ENCODE data around the gene OXER1. TPM values are rescaled to one million over a fixed set of nuclear protein-coding genes. Genes with fewer than 3 reads are reported as not detected.

OXER1 gene
- total RNA-seq, 1 donor from 2014 or later = under 0.01 TPM

DNA sequence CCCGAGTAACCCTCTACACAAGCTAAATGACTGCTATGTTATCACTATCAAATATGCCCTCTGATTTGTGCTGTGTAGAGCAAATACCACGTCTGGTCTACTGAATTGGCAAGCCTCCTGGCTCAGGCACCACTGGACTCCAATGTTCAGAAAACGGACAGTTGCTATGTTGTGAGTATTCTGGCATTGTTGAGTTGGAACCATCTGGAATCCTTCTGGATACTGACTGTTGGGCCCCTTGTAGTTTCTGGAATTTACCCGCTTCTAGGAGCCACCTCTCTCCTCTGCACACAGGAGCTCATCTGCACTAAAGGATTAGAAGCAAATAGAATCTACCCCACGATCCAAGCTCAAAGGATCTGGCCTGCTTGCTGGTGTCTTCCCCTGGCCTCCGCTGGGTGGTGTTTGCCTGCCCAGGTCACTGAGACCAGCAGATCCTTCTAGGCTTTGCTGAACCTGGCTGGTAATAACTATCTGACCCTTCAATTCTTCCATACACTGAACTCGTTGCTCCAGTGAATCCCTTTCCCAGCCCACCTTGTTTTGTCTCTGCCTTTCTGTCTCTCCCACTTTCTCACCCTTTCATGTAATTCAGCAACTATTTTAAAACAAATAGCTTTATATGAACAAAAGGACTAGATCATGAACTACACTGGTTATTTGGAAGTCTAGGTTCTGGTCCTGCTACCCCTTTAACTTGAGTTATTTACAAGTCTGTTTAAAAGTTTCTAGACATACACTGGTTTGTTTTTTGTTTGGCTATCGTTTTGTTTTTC, 30.5 kb upstream of the OXER1 start:
- Histone ChIP-seq H3K4me1 (ENCODE audit: control insufficient read depth in 3 of 3, insufficient read depth in 3 of 3, low read length in 3 of 3) (peaks cover 8 to 13% (median 12%) of the 10 kb centered on the region in 3 donors), H3K4me3 (ENCODE audit: low read length in 3 of 3) (no peak overlapping the region), H3K36me3 (ENCODE audit: control insufficient read depth in 3 of 3, insufficient read depth in 3 of 3, low read length in 3 of 3) (no peaks in the 10 kb centered on the region), H3K9ac (ENCODE audit: low read depth in 1 of 3, low read length in 3 of 3) (no peak overlapping the region), H3K27me3 (ENCODE audit: control insufficient read depth in 3 of 3, insufficient read depth in 3 of 3, low read length in 3 of 3) (peaks cover 3 to 21% (median 4%) of the 10 kb centered on the region in 3 donors), H3K27ac (ENCODE audit: low read depth, low read length) (no peak overlapping the region), H3K9me3 (ENCODE audit: control insufficient read depth in 3 of 3, low read length in 3 of 3) (no peaks in the 10 kb centered on the region)

DNA sequence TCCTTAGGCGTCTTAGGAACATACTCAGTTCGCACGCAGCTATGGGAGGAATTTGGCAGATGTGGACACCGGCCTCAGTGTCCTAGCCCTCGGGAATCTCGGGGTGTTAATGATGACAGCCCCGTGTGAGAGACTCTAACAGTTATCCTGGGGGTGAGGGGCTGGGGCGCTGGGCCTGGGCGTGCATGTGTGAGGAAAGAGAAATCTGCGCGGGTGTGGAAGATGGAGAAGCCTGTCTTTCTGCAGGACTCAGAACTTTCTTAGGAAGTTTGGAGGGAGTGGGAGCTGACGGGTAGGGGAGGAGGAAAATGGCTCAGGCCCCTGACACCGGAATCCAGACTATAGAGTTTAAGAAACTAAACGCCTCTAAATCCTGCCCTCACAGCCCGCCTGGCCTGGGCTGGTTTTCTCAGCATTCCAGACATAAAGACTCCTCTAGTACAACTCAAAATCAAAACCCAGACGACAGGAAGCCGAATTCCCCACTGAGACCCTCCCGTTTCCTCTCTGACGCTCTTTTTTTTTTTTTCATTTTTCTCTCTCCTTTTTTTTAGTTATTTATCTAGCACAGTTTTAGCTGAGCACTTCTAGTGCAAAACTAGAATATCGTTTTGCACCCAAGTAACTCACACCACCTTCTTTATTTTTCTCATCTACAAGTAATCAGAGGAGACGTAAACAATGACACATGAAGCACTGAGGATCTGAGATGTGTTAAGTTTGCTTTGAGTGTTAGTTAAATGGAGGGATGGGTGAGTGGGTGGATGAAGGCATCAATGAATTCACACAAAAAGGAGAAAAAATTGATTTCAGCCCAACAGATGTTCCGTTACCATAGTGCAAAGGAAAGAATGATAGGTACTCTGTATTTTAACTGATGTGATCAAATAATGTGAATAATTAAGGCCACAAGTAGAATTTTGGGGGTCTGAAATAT, 29.7 kb upstream of the OXER1 start:
- Histone ChIP-seq H3K27me3 (ENCODE audit: control insufficient read depth in 3 of 3, insufficient read depth in 3 of 3, low read length in 3 of 3) (peaks cover 3 to 25% (median 4%) of the 10 kb centered on the region in 3 donors), H3K4me1 (ENCODE audit: control insufficient read depth in 3 of 3, insufficient read depth in 3 of 3, low read length in 3 of 3) (peaks cover 8 to 13% (median 12%) of the 10 kb centered on the region in 3 donors), H3K4me3 (ENCODE audit: low read length in 3 of 3) (peak overlapping the region; percentile 59 to 70 (median 67)), H3K9me3 (ENCODE audit: control insufficient read depth in 3 of 3, low read length in 3 of 3) (no peaks in the 10 kb centered on the region), H3K36me3 (ENCODE audit: control insufficient read depth in 3 of 3, insufficient read depth in 3 of 3, low read length in 3 of 3) (no peaks in the 10 kb centered on the region), H3K27ac (ENCODE audit: low read depth, low read length) (peak overlapping the region; percentile 76), H3K9ac (ENCODE audit: low read depth in 1 of 3, low read length in 3 of 3) (peak overlapping the region; percentile 63 to 79 (median 75))

DNA sequence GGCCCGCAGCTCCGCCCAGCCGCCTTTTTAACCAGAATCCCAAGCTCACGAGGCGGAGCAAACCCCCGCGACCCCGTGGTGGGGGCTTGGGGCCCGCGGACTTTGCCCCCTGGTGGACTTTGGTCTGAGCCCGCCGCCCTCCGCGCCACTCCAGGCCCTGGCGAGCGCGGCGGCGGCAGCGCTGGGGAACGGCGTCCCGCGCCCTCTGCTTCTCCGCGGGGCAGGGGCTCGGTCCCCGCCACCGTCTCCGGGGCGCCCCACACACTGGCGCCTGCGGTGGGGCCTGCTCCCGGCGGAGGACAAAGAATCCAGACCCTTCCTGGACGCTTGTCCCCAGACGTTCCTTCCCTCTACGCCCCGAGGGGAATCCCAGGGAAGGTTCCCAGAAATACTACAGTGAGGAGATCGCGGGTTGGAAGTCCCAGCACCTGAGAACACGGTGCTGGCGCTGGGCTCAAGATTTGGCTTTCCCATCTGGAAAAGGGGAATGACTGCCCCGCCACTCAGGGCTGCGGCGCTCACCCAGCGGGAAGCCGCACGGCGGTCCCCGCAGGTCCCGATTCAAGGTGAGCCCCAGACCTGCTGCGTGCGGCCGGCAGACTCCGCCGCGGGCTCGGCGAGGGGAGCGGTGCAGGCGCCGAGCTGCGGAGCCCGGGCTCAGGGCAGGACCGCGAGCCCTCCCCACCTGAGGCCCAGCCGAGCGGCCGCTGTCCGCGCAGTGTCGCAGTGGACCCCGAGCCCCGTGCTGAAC, 28.8 kb upstream of the OXER1 start, which contains the start of gene HAAO:
Gene HAAO (minus strand): TSS at position 1 of the 751 bp plus-strand sequence. CDS start 47 bp downstream, outside the sequence.
- H3K9ac ChIP-seq (ENCODE audit: low read depth in 1 of 3, low read length in 3 of 3) = peak within 1 kb of the TSS; percentile 63 to 79 (median 75)

DNA sequence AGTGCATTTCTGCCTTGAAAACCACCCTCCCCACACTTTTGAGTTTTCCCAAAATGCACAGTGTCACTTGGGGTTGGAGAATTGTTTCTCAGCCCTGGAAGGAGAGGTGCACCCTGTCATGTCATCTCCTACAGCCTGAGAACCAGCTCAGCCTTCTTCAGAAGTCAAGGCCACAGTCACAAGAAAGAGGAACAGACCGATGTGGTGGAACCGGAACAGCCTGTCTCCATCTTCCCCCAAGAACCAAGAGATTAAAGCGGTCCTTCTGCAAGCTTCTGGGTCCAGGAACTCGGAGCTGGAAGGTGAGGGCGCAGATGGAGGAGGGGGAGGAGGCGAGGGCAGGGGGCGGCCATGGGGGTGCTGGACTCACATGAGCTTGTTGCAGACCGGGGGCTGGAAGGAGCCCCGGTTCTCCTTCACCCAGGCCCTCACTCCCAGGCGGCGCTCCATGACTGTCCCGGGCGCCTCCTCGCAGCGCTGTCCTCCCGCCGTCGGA, 28.2 kb upstream of the OXER1 start:
- H3K4me1 ChIP-seq (ENCODE audit: control insufficient read depth in 3 of 3, insufficient read depth in 3 of 3, low read length in 3 of 3) = peaks cover 8 to 13% (median 12%) of the 10 kb centered on the region in 3 donors
- H3K36me3 ChIP-seq (ENCODE audit: control insufficient read depth in 3 of 3, insufficient read depth in 3 of 3, low read length in 3 of 3) = no peaks in the 10 kb centered on the region
- peaks cover 3 to 29% (median 4%) of the 10 kb centered on the region in 3 donors for H3K27me3 ChIP-seq (ENCODE audit: control insufficient read depth in 3 of 3, insufficient read depth in 3 of 3, low read length in 3 of 3)
- H3K9ac ChIP-seq (ENCODE audit: low read depth in 1 of 3, low read length in 3 of 3) = peak overlapping the region; percentile 63 to 79 (median 75)
- peak overlapping the region; percentile 76 for H3K27ac ChIP-seq (ENCODE audit: low read depth, low read length)
- H3K4me3 ChIP-seq (ENCODE audit: low read length in 3 of 3) = peak overlapping the region; percentile 59 to 80 (median 67)
- H3K9me3 ChIP-seq (ENCODE audit: control insufficient read depth in 3 of 3, low read length in 3 of 3) = no peaks in the 10 kb centered on the region

More for the DNA sequence above, 28.8 kb upstream of the OXER1 start, which contains the start of gene HAAO:
- Histone ChIP-seq H3K4me1 (ENCODE audit: control insufficient read depth in 3 of 3, insufficient read depth in 3 of 3, low read length in 3 of 3) (peaks cover 8 to 13% (median 12%) of the 10 kb centered on the region in 3 donors), H3K9me3 (ENCODE audit: control insufficient read depth in 3 of 3, low read length in 3 of 3) (no peaks in the 10 kb centered on the region), H3K36me3 (ENCODE audit: control insufficient read depth in 3 of 3, insufficient read depth in 3 of 3, low read length in 3 of 3) (no peaks in the 10 kb centered on the region), H3K4me3 (ENCODE audit: low read length in 3 of 3) (peak within 1 kb of the TSS; percentile 59 to 80 (median 67)), H3K27me3 (ENCODE audit: control insufficient read depth in 3 of 3, insufficient read depth in 3 of 3, low read length in 3 of 3) (peaks cover 3 to 29% (median 4%) of the 10 kb centered on the region in 3 donors), H3K27ac (ENCODE audit: low read depth, low read length) (peak within 1 kb of the TSS; percentile 76)

DNA sequence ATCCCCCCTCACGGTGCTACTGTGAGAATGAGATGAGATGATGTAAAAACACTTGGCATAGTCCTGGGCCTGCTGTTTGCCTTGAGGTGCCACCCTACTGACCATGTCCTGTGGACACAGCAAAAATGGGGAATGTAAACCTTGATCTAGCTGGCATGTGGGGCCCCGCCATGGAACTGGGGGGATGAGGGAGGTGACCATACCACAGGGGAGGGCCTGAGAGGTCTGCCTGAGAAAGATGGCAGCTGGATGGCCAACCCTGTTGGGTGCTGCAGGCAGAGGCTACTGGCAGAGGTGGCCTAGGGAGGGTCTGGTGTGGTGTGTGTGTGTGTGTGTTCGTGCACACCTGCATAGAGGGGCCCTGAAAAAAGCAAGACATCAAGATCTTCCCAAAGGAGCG, 27.7 kb upstream of the OXER1 start:
- peaks cover 8 to 13% (median 13%) of the 10 kb centered on the region in 3 donors for H3K4me1 ChIP-seq (ENCODE audit: control insufficient read depth in 3 of 3, insufficient read depth in 3 of 3, low read length in 3 of 3)
- no peaks in the 10 kb centered on the region for H3K36me3 ChIP-seq (ENCODE audit: control insufficient read depth in 3 of 3, insufficient read depth in 3 of 3, low read length in 3 of 3)
- no peak overlapping the region for H3K27ac ChIP-seq (ENCODE audit: low read depth, low read length)
- H3K9me3 ChIP-seq (ENCODE audit: control insufficient read depth in 3 of 3, low read length in 3 of 3) = no peaks in the 10 kb centered on the region
- H3K9ac ChIP-seq (ENCODE audit: low read depth in 1 of 3, low read length in 3 of 3) = peak overlapping the region in 1 of 3 donors; percentile 79
- H3K27me3 ChIP-seq (ENCODE audit: control insufficient read depth in 3 of 3, insufficient read depth in 3 of 3, low read length in 3 of 3) = peaks cover 3 to 29% (median 4%) of the 10 kb centered on the region in 3 donors
- peak overlapping the region; percentile 59 to 80 (median 67) for H3K4me3 ChIP-seq (ENCODE audit: low read length in 3 of 3)

DNA sequence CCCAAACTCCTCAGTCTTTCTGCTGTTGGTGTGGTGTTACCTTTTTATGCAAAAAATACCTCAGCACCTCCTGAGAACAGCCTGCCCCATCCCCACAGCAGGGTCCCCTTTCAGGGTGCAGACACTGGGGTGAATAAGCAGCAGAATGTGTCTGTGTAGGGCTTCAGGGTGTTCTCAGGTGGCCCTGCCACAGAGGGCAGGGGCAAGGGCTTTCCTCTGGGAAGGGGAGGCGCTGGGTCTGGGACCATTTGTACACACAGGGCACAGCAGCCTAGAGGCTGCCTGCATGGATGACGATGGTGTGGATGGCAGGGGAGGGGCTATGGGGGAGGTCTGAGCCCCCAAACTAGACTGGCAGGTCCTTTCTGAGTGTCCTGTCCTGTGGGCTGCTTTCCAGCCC, 25.8 kb upstream of the OXER1 start:
- Histone ChIP-seq H3K4me1 (ENCODE audit: control insufficient read depth in 3 of 3, insufficient read depth in 3 of 3, low read length in 3 of 3) (peaks cover 11 to 17% (median 13%) of the 10 kb centered on the region in 3 donors), H3K4me3 (ENCODE audit: low read length in 3 of 3) (no peak overlapping the region), H3K9ac (ENCODE audit: low read depth in 1 of 3, low read length in 3 of 3) (no peak overlapping the region), H3K27ac (ENCODE audit: low read depth, low read length) (no peak overlapping the region), H3K36me3 (ENCODE audit: control insufficient read depth in 3 of 3, insufficient read depth in 3 of 3, low read length in 3 of 3) (peaks cover 0 to 3% (median 0%) of the 10 kb centered on the region in 3 donors), H3K9me3 (ENCODE audit: control insufficient read depth in 3 of 3, low read length in 3 of 3) (no peaks in the 10 kb centered on the region), H3K27me3 (ENCODE audit: control insufficient read depth in 3 of 3, insufficient read depth in 3 of 3, low read length in 3 of 3) (peaks cover 3 to 29% (median 4%) of the 10 kb centered on the region in 3 donors)

DNA sequence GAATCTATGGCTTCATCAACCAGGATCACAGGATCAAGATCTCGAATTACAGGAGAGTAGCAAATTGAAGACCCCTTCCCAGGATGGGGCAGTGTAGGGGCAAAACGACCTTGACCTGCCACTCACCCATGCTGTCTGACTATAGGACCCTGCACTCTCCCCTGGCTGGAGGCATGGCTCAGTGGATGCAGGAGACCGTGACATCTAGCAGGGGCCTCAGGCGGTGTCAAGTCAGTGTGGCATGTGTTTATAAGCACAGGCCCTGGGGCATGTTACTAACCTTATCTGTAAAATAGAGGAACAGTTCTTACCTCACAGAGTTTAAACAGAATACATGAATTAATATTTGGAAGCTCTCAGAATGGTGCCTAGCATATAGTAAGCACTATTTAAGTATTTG, 24.9 kb upstream of the OXER1 start:
- Histone ChIP-seq H3K9ac (ENCODE audit: low read depth in 1 of 3, low read length in 3 of 3) (no peak overlapping the region), H3K27ac (ENCODE audit: low read depth, low read length) (no peak overlapping the region), H3K4me3 (ENCODE audit: low read length in 3 of 3) (no peak overlapping the region), H3K36me3 (ENCODE audit: control insufficient read depth in 3 of 3, insufficient read depth in 3 of 3, low read length in 3 of 3) (peaks cover 0 to 3% (median 0%) of the 10 kb centered on the region in 3 donors), H3K27me3 (ENCODE audit: control insufficient read depth in 3 of 3, insufficient read depth in 3 of 3, low read length in 3 of 3) (peaks cover 3 to 29% (median 4%) of the 10 kb centered on the region in 3 donors), H3K9me3 (ENCODE audit: control insufficient read depth in 3 of 3, low read length in 3 of 3) (no peaks in the 10 kb centered on the region), H3K4me1 (ENCODE audit: control insufficient read depth in 3 of 3, insufficient read depth in 3 of 3, low read length in 3 of 3) (peaks cover 9 to 17% (median 14%) of the 10 kb centered on the region in 3 donors)

DNA sequence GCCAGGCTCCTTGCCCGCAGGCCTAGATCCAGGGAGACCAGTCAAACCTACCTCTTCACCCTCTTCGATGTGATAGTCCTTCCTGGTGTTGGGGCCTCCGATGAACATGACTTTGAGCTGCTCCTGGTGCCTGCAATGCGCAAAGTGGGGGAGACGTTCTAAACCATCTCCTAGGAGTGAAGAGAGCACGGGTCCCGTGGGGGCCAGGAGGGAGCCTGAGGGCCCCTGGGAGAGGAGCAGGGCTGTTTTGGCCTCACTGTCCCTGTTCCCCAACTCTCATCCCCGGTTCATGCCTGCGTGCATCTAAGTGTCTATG, 24.5 kb upstream of the OXER1 start:
- H3K4me1 ChIP-seq (ENCODE audit: control insufficient read depth in 3 of 3, insufficient read depth in 3 of 3, low read length in 3 of 3) = peaks cover 9 to 17% (median 14%) of the 10 kb centered on the region in 3 donors
- H3K27me3 ChIP-seq (ENCODE audit: control insufficient read depth in 3 of 3, insufficient read depth in 3 of 3, low read length in 3 of 3) = peaks cover 3 to 29% (median 4%) of the 10 kb centered on the region in 3 donors

More for the DNA sequence above, 24.5 kb upstream of the OXER1 start:
- Histone ChIP-seq H3K4me3 (ENCODE audit: low read length in 3 of 3) (no peak overlapping the region), H3K9ac (ENCODE audit: low read depth in 1 of 3, low read length in 3 of 3) (no peak overlapping the region), H3K27ac (ENCODE audit: low read depth, low read length) (no peak overlapping the region), H3K36me3 (ENCODE audit: control insufficient read depth in 3 of 3, insufficient read depth in 3 of 3, low read length in 3 of 3) (peaks cover 0 to 3% (median 0%) of the 10 kb centered on the region in 3 donors), H3K9me3 (ENCODE audit: control insufficient read depth in 3 of 3, low read length in 3 of 3) (no peaks in the 10 kb centered on the region)
